K562 (cell line): Measurements from ENCODE around the gene BCR. TPM values are rescaled to one million over a fixed set of nuclear protein-coding genes. Genes with fewer than 3 reads are reported as not detected.

Source experiments
- BHLHE40 ChIP-seq: IDR thresholded peaks from 2 replicates; pipeline ENCODE4 v1.6.1; 2011; ENCODE audit warnings: low read length, improper control_type of control experiment
- DNMT1 ChIP-seq: fragments of 450-650 bp; IDR thresholded peaks from 2 replicates; pipeline ENCODE4 v1.6.1; 2016; ENCODE audit warnings: antibody characterized with exemption, mild to moderate bottlenecking
- ETS1 ChIP-seq: conservative IDR thresholded peaks from 2 replicates; pipeline ENCODE4 v1.6.1; 2011; ENCODE audit warnings: low read depth, mild to moderate bottlenecking, low read length; ENCODE audit not compliant: control insufficient read depth
- FOXM1 ChIP-seq, 2 experiments: fragments of 450-650 bp in 1 of 2; sonication (generic) in 1 of 2; formaldehyde crosslinking in 1 of 2; IDR thresholded peaks; 2 replicates each; pipeline versions ENCODE4 v1.6.1 to v1.9.0; 2017 to 2022; ENCODE audit warnings: low read depth in 2 of 2, mild to moderate bottlenecking in 2 of 2, missing genetic modification reagents in 1 of 2, moderate library complexity in 1 of 2
- HBP1 ChIP-seq: fragments of 450-650 bp; formaldehyde crosslinking; IDR thresholded peaks from 2 replicates; pipeline ENCODE4 v1.4.0; 2022; ENCODE audit warnings: missing genetic modification characterization
- JUND ChIP-seq, 2 experiments: IDR thresholded peaks; 2 replicates in 1 of 2; 3 replicates in 1 of 2; pipeline ENCODE4 v1.6.1; 2011; ENCODE audit warnings: borderline replicate concordance in 2 of 2, low read depth in 2 of 2, low read length in 2 of 2, improper control_type of control experiment in 1 of 2, missing biosample characterization in 1 of 2, missing genetic modification characterization in 1 of 2, missing genetic modification reagents in 1 of 2
- MAFF ChIP-seq: IDR thresholded peaks from 2 replicates; pipeline ENCODE4 v1.6.1; 2012; ENCODE audit warnings: low read length, improper control_type of control experiment
- NR1H2 ChIP-seq: sonication (generic); formaldehyde crosslinking; IDR thresholded peaks from 2 replicates; pipeline ENCODE4 v1.4.0; 2020; ENCODE audit warnings: mild to moderate bottlenecking, missing genetic modification reagents
- RCOR1 ChIP-seq, 2 experiments: IDR thresholded peaks; 2 replicates each; pipeline ENCODE4 v1.6.1; 2012; ENCODE audit warnings: low read depth in 2 of 2, low read length in 2 of 2, borderline replicate concordance in 1 of 2, improper control_type of control experiment in 1 of 2
- SRSF9 ChIP-seq: fragments of 200-400 bp; formaldehyde crosslinking; IDR thresholded peaks from 2 replicates; pipeline ENCODE4 v1.6.1; 2017; ENCODE audit warnings: low read depth, low read length, borderline replicate concordance
- STAT6 ChIP-seq: sonication (generic); formaldehyde crosslinking; IDR thresholded peaks from 2 replicates; pipeline ENCODE4 v1.8.1; 2023; ENCODE audit warnings: mild to moderate bottlenecking, missing genetic modification reagents
- USF2 ChIP-seq: sonication (generic); formaldehyde crosslinking; IDR thresholded peaks from 2 replicates; pipeline ENCODE4 v1.5.0; 2020; ENCODE audit warnings: missing genetic modification reagents
- ZNF830 ChIP-seq: fragments of 250-450 bp; sonication (Bioruptor Pico); IDR thresholded peaks from 2 replicates; pipeline ENCODE4 v1.5.0; 2021; ENCODE audit warnings: mild to moderate bottlenecking
- polyA plus RNA-seq, 8 experiments: library from polyadenylated mRNA; depleted of rRNA in 4 of 8; stranded (reverse) in 5 of 8; unstranded in 3 of 8; fragments of >200 nt; fragmentation: Nextera tagmentation in 2 of 8; fragmentation: Illumina TruSeq in 1 of 8; extraction: Ambion mirVana in 2 of 8; extraction: Trizol in 1 of 8; gene quantifications; 2 replicates each; pipeline versions ENCODE4 v1.2.1 to v1.2.3, GENCODE V29; 2011 to 2014; ENCODE audit warnings: inconsistent platforms in 1 of 8, missing spikeins in 1 of 8
- total RNA-seq, 7 experiments: library from RNA; depleted of rRNA in 6 of 7; stranded (reverse); fragments of >200 nt in 6 of 7; fragmentation: Illumina TruSeq in 2 of 7; extraction: Trizol in 2 of 7; gene quantifications; 2 replicates each; pipeline versions ENCODE4 v1.2.1 to v1.2.3, GENCODE V29; 2011 to 2021; ENCODE audit warnings: low replicate concordance in 1 of 7

The BCR gene
- total and polyA plus RNA-seq, 9 of the 15 experiments (the other 6 are each of a cell fraction or from before 2014, with no cell fraction given) = 0.41 to 150 (median 45.6) TPM

GRCh38 chr22:23263651-23264555, 83.6 kb downstream of the BCR start (continued):
- no peak for TF ChIP-seq HBP1 (CRISPR knock-in tag)
- TF ChIP-seq RCOR1 (IDR thresholded peaks at IDR 0.05; ENCODE audit: borderline replicate concordance in 1 of 2, low read depth in 2 of 2, low read length in 2 of 2) = peak in 1 of 2 experiments; percentile 50; a peak in 1 of 4 replicates
- no peak for TF ChIP-seq DNMT1
- peak; percentile 87; the same call in 1 of the 2 replicates for TF ChIP-seq STAT6 (CRISPR knock-in tag)
- TF ChIP-seq JUND (IDR thresholded peaks at IDR 0.05; ENCODE audit: borderline replicate concordance, low read depth, low read length) = no peak
- TF ChIP-seq JUND (tag; IDR thresholded peaks at IDR 0.05; ENCODE audit: borderline replicate concordance, low read depth, low read length) = no peak
- peak; percentile 64 for TF ChIP-seq ETS1
- TF ChIP-seq BHLHE40 = peak; percentile 2; the same call in 1 of the 2 replicates
- TF ChIP-seq MAFF = peak; percentile 46
- no peak for TF ChIP-seq USF2 (CRISPR knock-in tag)
- no peak for TF ChIP-seq ZNF830 (CRISPR knock-in tag)
- no peak for TF ChIP-seq NR1H2 (CRISPR knock-in tag)
- TF ChIP-seq FOXM1 (IDR thresholded peaks at IDR 0.05; ENCODE audit: low read depth) = no peak
- no peak for TF ChIP-seq FOXM1 (CRISPR knock-in tag; IDR thresholded peaks at IDR 0.05; ENCODE audit: low read depth)
- TF ChIP-seq SRSF9 = no peak
